GM12878 (cell line): ENCODE results near the gene ZG16. TPM values are rescaled to one million over a fixed set of nuclear protein-coding genes. Genes with fewer than 3 reads are reported as not detected.

Experiments used
- ATAC-seq: fragments of 200-7000 bp; cut with Tn5 transposase; 3 replicates; pipeline ENCODE4 v1.9.1; 2020; ENCODE audit warnings: mild to moderate bottlenecking, moderate library complexity
- BruUV-seq: library from RNA; stranded (reverse); fragments of 400-500 nt; replicated peaks from 2 replicates; lab custom pipeline; 2021; lab: Mats Ljungman, UMichigan
- CTCF ChIA-PET: fragments of 300-600 bp; sonication (Branson Sonifier 250); formaldehyde crosslinking; extraction: SDS; loops from one replicate; lab custom pipeline; 2021; ENCODE audit warnings: inconsistent platforms; lab: Yijun Ruan, JAX
- POLR2A ChIA-PET: fragments of 350-600 bp; formaldehyde crosslinking; extraction: SDS; loops from one replicate; lab custom pipeline; 2021; ENCODE audit warnings: inconsistent platforms; lab: Charles Lee
- RAD21 ChIA-PET: fragments of 300-600 bp; sonication (Branson Sonifier 250); formaldehyde crosslinking; loops from one replicate; lab custom pipeline; 2023; ENCODE audit warnings: antibody characterized with exemption; ENCODE audit not compliant: unreplicated experiment; lab: Charles Lee
- SMC1A ChIA-PET: fragments of 300-600 bp; sonication (Branson Sonifier 250); formaldehyde crosslinking; loops from one replicate; lab custom pipeline; 2023; ENCODE audit not compliant: unreplicated experiment, uncharacterized antibody; lab: Charles Lee
- DNase-seq: peaks from one replicate; pipeline ENCODE4 v3.0.0-alpha.2; 2011; ENCODE audit warnings: low read depth, low spot score
- FAIRE-seq: peaks from 3 replicates; lab custom pipeline; 2011; peaks lifted over from hg19 to GRCh38; lab: Jason Lieb, UNC
- H2AFZ ChIP-seq: 2 replicates; pipeline ENCODE4 v1.6.0; 2011; ENCODE audit warnings: low read depth, low read length, control low read depth; ENCODE audit not compliant: control insufficient read depth
- H3K27ac ChIP-seq: 2 replicates; pipeline ENCODE4 v1.5.1; 2011; ENCODE audit warnings: control low read depth; ENCODE audit not compliant: control insufficient read depth, insufficient read depth
- H3K27me3 ChIP-seq, 2 experiments: replicated peaks in 1 of 2; 2 replicates each; pipeline versions ENCODE4 v1.6.0 to v1.6.1; 2011; ENCODE audit warnings: low read length in 1 of 2; ENCODE audit not compliant: control insufficient read depth in 2 of 2, insufficient read depth in 2 of 2
- H3K36me3 ChIP-seq, 2 experiments: 2 replicates each; pipeline ENCODE4 v1.5.1; 2011; ENCODE audit warnings: low read length in 1 of 2; ENCODE audit not compliant: control insufficient read depth in 2 of 2, insufficient read depth in 2 of 2
- H3K4me1 ChIP-seq: 2 replicates; pipeline ENCODE4 v1.6.1; 2011; ENCODE audit warnings: mild to moderate bottlenecking, low read length, moderate library complexity, mixed read lengths; ENCODE audit not compliant: control insufficient read depth, insufficient read depth
- H3K4me2 ChIP-seq: 2 replicates; pipeline ENCODE4 v1.6.0; 2011; ENCODE audit warnings: control low read depth; ENCODE audit not compliant: control insufficient read depth, insufficient read depth
- H3K4me3 ChIP-seq: fragments of 200-600 bp; sonication (generic); 2 replicates; pipeline ENCODE4 v1.5.1; 2016
- H3K79me2 ChIP-seq: 2 replicates; pipeline ENCODE4 v1.6.0; 2011; ENCODE audit warnings: low read length; ENCODE audit not compliant: control insufficient read depth, insufficient read depth
- H3K9ac ChIP-seq: 2 replicates; pipeline ENCODE4 v1.8.0; 2011; ENCODE audit warnings: low read length, control low read depth, mixed read lengths; ENCODE audit not compliant: control insufficient read depth, insufficient read depth
- H3K9me3 ChIP-seq: replicated peaks from 3 replicates; pipeline ENCODE4 v1.5.1; 2011; ENCODE audit warnings: mild to moderate bottlenecking, low read length; ENCODE audit not compliant: control insufficient read depth, insufficient read depth
- H4K20me1 ChIP-seq: 2 replicates; pipeline ENCODE4 v1.6.0; 2011; ENCODE audit not compliant: control insufficient read depth, insufficient read depth
- CBX3 ChIP-seq: fragments of 200-600 bp; sonication (generic); IDR thresholded peaks from 2 replicates; pipeline ENCODE4 v1.6.1; 2016; ENCODE audit warnings: low read depth, borderline replicate concordance
- EGR1 ChIP-seq, 2 experiments: IDR thresholded peaks; 1 replicate in 1 of 2; 2 replicates in 1 of 2; pipeline ENCODE4 v1.6.1; 2011 to 2012; ENCODE audit warnings: low read depth in 2 of 2, low read length in 2 of 2, borderline replicate concordance in 1 of 2, mild to moderate bottlenecking in 1 of 2, moderate library complexity in 1 of 2
- NFYA ChIP-seq: IDR thresholded peaks from 2 replicates; pipeline ENCODE4 v1.6.1; 2011; ENCODE audit warnings: low read depth, mild to moderate bottlenecking, low read length, improper control_type of control experiment, borderline replicate concordance
- RELA ChIP-seq: fragments of 450-650 bp; IDR thresholded peaks from 2 replicates; pipeline ENCODE4 v1.8.0; 2014; ENCODE audit warnings: borderline replicate concordance; ENCODE audit not compliant: partially characterized antibody
- SMAD1 ChIP-seq: fragments of 450-650 bp; IDR thresholded peaks from 2 replicates; pipeline ENCODE4 v1.6.1; 2018; ENCODE audit warnings: mild to moderate bottlenecking, low read depth; ENCODE audit not compliant: partially characterized antibody
- SREBF2 ChIP-seq: IDR thresholded peaks from 2 replicates; pipeline ENCODE4 v1.6.1; 2012; ENCODE audit warnings: mild to moderate bottlenecking, low read length
- TCF12 ChIP-seq: IDR thresholded peaks from 2 replicates; pipeline ENCODE4 v1.6.1; 2011; ENCODE audit warnings: low read depth, mild to moderate bottlenecking, low read length
- ZBED1 ChIP-seq: IDR thresholded peaks from 2 replicates; pipeline ENCODE4 v1.6.1; 2016; ENCODE audit warnings: borderline replicate concordance
- WGBS: methylation state at CpG from one replicate; pipeline ENCODE4 v1.1.6; 2016; ENCODE audit warnings: low lambda C conversion rate; ENCODE audit not compliant: insufficient replicate concordance, insufficient coverage; ENCODE audit errors: missing lambda C conversion rate; 5-methylcytosine and 5-hydroxymethylcytosine counted together
- in situ Hi-C: fragments of 300-500 bp; cut with MboI; formaldehyde crosslinking; loops from 9 replicates; pipeline ENCODE4 v1.14.3; 2018; ENCODE audit warnings: mixed read lengths
- intact Hi-C: fragments of 100-400 bp; cut with micrococcal nuclease; formaldehyde crosslinking; loops from one replicate; pipeline ENCODE4 v1.14.2; 2022; ENCODE audit not compliant: unreplicated experiment
- polyA plus RNA-seq, 11 experiments: library from polyadenylated mRNA; depleted of rRNA in 4 of 11; unstranded in 6 of 11; stranded (reverse) in 5 of 11; fragments of >200 nt; fragmentation: Nextera tagmentation in 4 of 11; fragmentation: Illumina TruSeq in 1 of 11; extraction: Ambion mirVana in 4 of 11; extraction: Trizol in 1 of 11; gene quantifications; 1 replicate in 1 of 11; 2 replicates in 10 of 11; pipeline versions ENCODE4 v1.2.1 to v1.2.3, GENCODE V29; 2011 to 2016; ENCODE audit warnings: inconsistent platforms in 2 of 11, missing spikeins in 2 of 11, low read depth in 1 of 11
- total RNA-seq, 4 experiments: library from RNA; depleted of rRNA in 3 of 4; stranded (reverse); fragments of >200 nt in 3 of 4; fragmentation: Illumina TruSeq in 1 of 4; extraction: Trizol in 1 of 4; gene quantifications; 2 replicates each; pipeline versions ENCODE4 v1.2.1 to v1.2.3, GENCODE V29; 2013 to 2021
- TF ChIP-seq, protein P1 (sequence below), 3 experiments: IDR thresholded peaks in 2 of 3; conservative IDR thresholded peaks in 1 of 3; 2 replicates each; pipeline ENCODE4 v1.5.1; 2011; ENCODE audit warnings: low read depth in 3 of 3, low read length in 3 of 3, mild to moderate bottlenecking in 3 of 3, control low read depth in 2 of 3, moderate library complexity in 2 of 3, inconsistent platforms in 1 of 3, mixed read lengths in 1 of 3; ENCODE audit not compliant: control insufficient read depth in 2 of 3, insufficient read depth in 1 of 3; ENCODE audit errors: extremely low read depth in 1 of 3
- TF ChIP-seq, protein P2 (sequence below): fragments of 450-650 bp; IDR thresholded peaks from 2 replicates; pipeline ENCODE4 v1.6.1; 2017; ENCODE audit warnings: mild to moderate bottlenecking
- TF ChIP-seq, protein P3 (sequence below): IDR thresholded peaks from 2 replicates; pipeline ENCODE4 v1.6.1; 2012; ENCODE audit warnings: mild to moderate bottlenecking, low read depth, low read length
- TF ChIP-seq, protein P4 (sequence below): IDR thresholded peaks from 2 replicates; pipeline ENCODE4 v1.6.1; 2012; ENCODE audit warnings: low read depth, low read length, improper control_type of control experiment
- TF ChIP-seq, protein P5 (sequence below): IDR thresholded peaks from 2 replicates; pipeline ENCODE4 v1.6.1; 2011; ENCODE audit warnings: borderline replicate concordance, low read depth, mild to moderate bottlenecking, moderate library complexity, low read length; ENCODE audit not compliant: insufficient read depth, poor library complexity, severe bottlenecking

The ZG16 gene
- total and polyA plus RNA-seq, 10 of the 15 experiments (the other 5 are each of a cell fraction or from before 2014, with no cell fraction given), result not detected

GRCh38 chr16:29737713-29738112, 40.3 kb upstream of the ZG16 start:
- no peak for TF ChIP-seq RELA
- TF ChIP-seq SMAD1, result no peak
- TF ChIP-seq, protein P1, sequence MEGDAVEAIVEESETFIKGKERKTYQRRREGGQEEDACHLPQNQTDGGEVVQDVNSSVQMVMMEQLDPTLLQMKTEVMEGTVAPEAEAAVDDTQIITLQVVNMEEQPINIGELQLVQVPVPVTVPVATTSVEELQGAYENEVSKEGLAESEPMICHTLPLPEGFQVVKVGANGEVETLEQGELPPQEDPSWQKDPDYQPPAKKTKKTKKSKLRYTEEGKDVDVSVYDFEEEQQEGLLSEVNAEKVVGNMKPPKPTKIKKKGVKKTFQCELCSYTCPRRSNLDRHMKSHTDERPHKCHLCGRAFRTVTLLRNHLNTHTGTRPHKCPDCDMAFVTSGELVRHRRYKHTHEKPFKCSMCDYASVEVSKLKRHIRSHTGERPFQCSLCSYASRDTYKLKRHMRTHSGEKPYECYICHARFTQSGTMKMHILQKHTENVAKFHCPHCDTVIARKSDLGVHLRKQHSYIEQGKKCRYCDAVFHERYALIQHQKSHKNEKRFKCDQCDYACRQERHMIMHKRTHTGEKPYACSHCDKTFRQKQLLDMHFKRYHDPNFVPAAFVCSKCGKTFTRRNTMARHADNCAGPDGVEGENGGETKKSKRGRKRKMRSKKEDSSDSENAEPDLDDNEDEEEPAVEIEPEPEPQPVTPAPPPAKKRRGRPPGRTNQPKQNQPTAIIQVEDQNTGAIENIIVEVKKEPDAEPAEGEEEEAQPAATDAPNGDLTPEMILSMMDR (IDR thresholded peaks at IDR 0.05 in 2 of 3, conservative IDR thresholded peaks at IDR 0.05 in 1 of 3; ENCODE audit: control insufficient read depth in 2 of 3, extremely low read depth in 1 of 3, insufficient read depth in 1 of 3, low read depth in 3 of 3, low read length in 3 of 3), result no peak
- TF ChIP-seq, protein P2, sequence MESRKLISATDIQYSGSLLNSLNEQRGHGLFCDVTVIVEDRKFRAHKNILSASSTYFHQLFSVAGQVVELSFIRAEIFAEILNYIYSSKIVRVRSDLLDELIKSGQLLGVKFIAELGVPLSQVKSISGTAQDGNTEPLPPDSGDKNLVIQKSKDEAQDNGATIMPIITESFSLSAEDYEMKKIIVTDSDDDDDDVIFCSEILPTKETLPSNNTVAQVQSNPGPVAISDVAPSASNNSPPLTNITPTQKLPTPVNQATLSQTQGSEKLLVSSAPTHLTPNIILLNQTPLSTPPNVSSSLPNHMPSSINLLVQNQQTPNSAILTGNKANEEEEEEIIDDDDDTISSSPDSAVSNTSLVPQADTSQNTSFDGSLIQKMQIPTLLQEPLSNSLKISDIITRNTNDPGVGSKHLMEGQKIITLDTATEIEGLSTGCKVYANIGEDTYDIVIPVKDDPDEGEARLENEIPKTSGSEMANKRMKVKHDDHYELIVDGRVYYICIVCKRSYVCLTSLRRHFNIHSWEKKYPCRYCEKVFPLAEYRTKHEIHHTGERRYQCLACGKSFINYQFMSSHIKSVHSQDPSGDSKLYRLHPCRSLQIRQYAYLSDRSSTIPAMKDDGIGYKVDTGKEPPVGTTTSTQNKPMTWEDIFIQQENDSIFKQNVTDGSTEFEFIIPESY, result no peak
- TF ChIP-seq, protein P3, sequence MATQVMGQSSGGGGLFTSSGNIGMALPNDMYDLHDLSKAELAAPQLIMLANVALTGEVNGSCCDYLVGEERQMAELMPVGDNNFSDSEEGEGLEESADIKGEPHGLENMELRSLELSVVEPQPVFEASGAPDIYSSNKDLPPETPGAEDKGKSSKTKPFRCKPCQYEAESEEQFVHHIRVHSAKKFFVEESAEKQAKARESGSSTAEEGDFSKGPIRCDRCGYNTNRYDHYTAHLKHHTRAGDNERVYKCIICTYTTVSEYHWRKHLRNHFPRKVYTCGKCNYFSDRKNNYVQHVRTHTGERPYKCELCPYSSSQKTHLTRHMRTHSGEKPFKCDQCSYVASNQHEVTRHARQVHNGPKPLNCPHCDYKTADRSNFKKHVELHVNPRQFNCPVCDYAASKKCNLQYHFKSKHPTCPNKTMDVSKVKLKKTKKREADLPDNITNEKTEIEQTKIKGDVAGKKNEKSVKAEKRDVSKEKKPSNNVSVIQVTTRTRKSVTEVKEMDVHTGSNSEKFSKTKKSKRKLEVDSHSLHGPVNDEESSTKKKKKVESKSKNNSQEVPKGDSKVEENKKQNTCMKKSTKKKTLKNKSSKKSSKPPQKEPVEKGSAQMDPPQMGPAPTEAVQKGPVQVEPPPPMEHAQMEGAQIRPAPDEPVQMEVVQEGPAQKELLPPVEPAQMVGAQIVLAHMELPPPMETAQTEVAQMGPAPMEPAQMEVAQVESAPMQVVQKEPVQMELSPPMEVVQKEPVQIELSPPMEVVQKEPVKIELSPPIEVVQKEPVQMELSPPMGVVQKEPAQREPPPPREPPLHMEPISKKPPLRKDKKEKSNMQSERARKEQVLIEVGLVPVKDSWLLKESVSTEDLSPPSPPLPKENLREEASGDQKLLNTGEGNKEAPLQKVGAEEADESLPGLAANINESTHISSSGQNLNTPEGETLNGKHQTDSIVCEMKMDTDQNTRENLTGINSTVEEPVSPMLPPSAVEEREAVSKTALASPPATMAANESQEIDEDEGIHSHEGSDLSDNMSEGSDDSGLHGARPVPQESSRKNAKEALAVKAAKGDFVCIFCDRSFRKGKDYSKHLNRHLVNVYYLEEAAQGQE, result no peak
- no peak for TF ChIP-seq NFYA
- TF ChIP-seq, protein P4, sequence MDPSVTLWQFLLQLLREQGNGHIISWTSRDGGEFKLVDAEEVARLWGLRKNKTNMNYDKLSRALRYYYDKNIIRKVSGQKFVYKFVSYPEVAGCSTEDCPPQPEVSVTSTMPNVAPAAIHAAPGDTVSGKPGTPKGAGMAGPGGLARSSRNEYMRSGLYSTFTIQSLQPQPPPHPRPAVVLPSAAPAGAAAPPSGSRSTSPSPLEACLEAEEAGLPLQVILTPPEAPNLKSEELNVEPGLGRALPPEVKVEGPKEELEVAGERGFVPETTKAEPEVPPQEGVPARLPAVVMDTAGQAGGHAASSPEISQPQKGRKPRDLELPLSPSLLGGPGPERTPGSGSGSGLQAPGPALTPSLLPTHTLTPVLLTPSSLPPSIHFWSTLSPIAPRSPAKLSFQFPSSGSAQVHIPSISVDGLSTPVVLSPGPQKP, result no peak
- TF ChIP-seq, protein P5, sequence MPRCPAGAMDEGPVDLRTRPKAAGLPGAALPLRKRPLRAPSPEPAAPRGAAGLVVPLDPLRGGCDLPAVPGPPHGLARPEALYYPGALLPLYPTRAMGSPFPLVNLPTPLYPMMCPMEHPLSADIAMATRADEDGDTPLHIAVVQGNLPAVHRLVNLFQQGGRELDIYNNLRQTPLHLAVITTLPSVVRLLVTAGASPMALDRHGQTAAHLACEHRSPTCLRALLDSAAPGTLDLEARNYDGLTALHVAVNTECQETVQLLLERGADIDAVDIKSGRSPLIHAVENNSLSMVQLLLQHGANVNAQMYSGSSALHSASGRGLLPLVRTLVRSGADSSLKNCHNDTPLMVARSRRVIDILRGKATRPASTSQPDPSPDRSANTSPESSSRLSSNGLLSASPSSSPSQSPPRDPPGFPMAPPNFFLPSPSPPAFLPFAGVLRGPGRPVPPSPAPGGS, result no peak
- TF ChIP-seq SREBF2, result no peak
- TF ChIP-seq CBX3, result no peak
- no peak for TF ChIP-seq ZBED1
- TF ChIP-seq EGR1 (IDR thresholded peaks at IDR 0.05; ENCODE audit: borderline replicate concordance in 1 of 2, low read depth in 2 of 2, low read length in 2 of 2), result no peak
- TF ChIP-seq TCF12, result no peak
- TF ChIP-seq, all 136 proteins: peak for 0
- Histone ChIP-seq H3K27ac (no peak overlapping the region), H2AFZ (no peak overlapping the region), H3K36me3 (no peaks in the 10 kb centered on the region), H3K4me1 (peaks cover 14% of the 10 kb centered on the region), H3K27me3 (no peaks in the 10 kb centered on the region), H3K9me3 (peaks cover 1% of the 10 kb centered on the region; the same call in 2 of the 3 replicates), H4K20me1 (no peaks in the 10 kb centered on the region), H3K79me2 (no peaks in the 10 kb centered on the region), H3K9ac (no peak overlapping the region), H3K4me2 (no peak overlapping the region), H3K4me3 (no peak overlapping the region)
- RAD21 ChIA-PET, result no interaction called here
- POLR2A ChIA-PET, result interaction anchor here (1.5 kb wide), 1 partner anchor 79 kb away, joined by 4 read pairs; no protein-coding TSS in a partner anchor
- intact Hi-C loops, result no loop called here
- BruUV-seq, result no TSS peak
- no peak for ATAC-seq
- SMC1A ChIA-PET, result interaction anchor here (0.6 kb wide), 1 partner anchor 67 kb away, joined by 3 read pairs; no protein-coding TSS in a partner anchor
- DNase-seq, result no peak
- in situ Hi-C loops, result no loop called here
- 76% methylated on average over 5 of the region's 5 CpGs for WGBS
- CTCF ChIA-PET, result interaction anchor here (1.5 to 2.3 kb wide), 3 partner anchors 8 to 49 kb away, joined by 4 to 15 read pairs (median 7); no protein-coding TSS in a partner anchor
- no peak for FAIRE-seq
